Measurements from ENCODE around the gene NFRKB.
"Not testable (repeated sequence)": the region's sequence is repeated elsewhere in the genome, so short reads cannot be mapped to it uniquely, and the experiment has no call there.

The NFRKB gene

DNA sequence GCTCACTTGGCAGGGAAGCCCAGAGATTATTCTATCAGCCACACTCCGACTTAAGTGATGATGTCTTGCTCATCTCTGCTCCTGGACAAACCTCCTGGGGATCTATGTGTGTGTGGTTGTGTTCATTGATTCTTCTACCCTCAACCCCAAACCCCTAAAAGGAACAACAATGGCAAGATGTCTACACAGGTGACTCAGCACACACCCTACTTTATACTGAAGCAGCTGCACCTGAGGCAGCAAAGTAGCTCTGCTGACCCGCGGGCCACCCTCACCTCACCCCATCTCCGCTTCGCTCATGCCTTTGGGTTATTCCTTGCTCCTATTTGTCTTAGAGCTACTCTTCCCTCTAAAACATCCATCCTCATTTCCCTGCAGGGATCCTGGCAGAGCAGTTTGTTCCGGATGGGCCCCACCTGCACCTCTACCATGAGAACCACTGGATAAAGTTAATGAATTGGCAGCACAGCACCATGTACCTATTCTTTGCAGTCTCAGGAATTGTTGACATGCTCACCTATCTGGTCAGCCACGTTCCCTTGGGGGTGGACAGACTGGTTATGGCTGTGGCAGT is 41.1 kb downstream of the NFRKB start:
- H3K36me3 ChIP-seq, result no peaks in the 10 kb centered on the region
- DNase-seq, result no peak

DNA sequence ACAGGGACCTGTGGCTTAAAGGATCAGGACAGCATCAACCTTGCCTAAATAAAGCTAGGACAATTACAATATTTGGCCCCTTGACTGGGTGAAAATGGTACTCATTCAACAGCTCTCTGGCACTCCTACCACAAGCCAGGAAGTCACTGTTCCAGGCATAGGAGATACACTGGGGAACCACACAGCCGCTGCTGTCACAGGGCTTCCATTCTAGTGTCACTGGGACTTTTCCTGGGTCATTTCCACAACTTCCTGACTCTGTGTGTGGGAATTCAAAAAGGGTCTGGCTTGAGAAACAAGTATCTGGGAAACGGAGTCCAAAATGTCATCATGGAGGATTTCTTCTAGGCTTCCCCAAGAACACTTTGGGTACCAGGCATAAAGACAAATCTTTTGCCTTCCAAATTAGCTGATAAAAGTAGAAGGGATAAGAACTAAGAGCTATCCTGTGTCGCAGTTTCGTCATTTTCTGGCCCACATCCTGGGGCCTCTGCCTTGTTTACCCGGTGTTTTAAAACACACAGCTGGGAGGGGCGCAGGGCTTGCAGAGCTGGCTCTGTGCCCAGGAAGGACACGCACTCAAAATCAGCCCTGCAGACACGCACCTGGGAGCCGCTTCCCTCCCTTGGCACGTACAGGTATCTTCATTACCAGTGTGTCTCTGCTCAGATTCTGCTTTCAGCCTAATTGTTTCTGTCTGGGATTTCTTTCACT is 41.7 kb downstream of the NFRKB start:
- TF ChIP-seq, protein P1, sequence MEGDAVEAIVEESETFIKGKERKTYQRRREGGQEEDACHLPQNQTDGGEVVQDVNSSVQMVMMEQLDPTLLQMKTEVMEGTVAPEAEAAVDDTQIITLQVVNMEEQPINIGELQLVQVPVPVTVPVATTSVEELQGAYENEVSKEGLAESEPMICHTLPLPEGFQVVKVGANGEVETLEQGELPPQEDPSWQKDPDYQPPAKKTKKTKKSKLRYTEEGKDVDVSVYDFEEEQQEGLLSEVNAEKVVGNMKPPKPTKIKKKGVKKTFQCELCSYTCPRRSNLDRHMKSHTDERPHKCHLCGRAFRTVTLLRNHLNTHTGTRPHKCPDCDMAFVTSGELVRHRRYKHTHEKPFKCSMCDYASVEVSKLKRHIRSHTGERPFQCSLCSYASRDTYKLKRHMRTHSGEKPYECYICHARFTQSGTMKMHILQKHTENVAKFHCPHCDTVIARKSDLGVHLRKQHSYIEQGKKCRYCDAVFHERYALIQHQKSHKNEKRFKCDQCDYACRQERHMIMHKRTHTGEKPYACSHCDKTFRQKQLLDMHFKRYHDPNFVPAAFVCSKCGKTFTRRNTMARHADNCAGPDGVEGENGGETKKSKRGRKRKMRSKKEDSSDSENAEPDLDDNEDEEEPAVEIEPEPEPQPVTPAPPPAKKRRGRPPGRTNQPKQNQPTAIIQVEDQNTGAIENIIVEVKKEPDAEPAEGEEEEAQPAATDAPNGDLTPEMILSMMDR (IDR thresholded peaks at IDR 0.05; ENCODE audit: low read depth, low read length), result no peak

More for the DNA sequence above, 41.1 kb downstream of the NFRKB start:
- Histone ChIP-seq H3K27me3 (no peaks in the 10 kb centered on the region; the same call in 1 of the 2 replicates), H3K4me3 (ENCODE audit: low read depth, low read length) (no peak overlapping the region), H3K9me3 (no peaks in the 10 kb centered on the region), H3K4me1 (no peaks in the 10 kb centered on the region)
- TF ChIP-seq, protein P1 (IDR thresholded peaks at IDR 0.05; ENCODE audit: low read depth, low read length), result no peak

DNA sequence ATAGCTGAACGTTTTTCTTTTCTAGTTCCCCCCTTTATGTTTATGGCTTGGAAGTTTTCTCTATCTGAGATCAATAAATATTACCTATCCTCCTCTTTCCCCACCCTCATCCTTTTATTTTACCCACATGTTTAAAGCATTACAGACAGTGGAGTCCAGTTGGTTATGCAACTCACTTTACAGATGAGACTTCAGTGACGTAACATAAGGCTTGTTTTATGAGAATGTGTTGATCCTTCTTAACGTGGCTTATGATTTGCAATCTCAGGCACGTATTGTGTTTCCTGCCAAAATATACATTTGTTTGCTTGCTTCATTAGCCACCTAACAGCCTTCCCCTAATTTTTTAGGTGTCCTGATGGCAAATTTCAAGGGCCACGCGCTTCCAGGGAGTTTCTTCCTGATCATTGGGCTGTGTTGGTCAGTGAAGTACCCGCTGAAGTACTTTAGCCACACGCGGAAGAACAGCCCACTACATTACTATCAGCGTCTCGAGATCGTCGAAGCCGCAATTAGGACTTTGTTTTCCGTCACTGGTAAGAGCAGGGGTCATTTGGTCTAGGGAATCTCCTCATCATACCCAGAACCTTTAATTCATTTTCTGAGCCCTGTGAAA is 43.1 kb downstream of the NFRKB start:
- TF ChIP-seq, protein P1 (IDR thresholded peaks at IDR 0.05; ENCODE audit: low read depth, low read length), result no peak
- Histone ChIP-seq H3K4me3 (ENCODE audit: low read depth, low read length) (no peak overlapping the region), H3K27me3 (no peaks in the 10 kb centered on the region; the same call in 1 of the 2 replicates), H3K4me1 (no peaks in the 10 kb centered on the region), H3K9me3 (no peaks in the 10 kb centered on the region), H3K36me3 (no peaks in the 10 kb centered on the region)
- DNase-seq, result no peak

More for the DNA sequence above, 41.7 kb downstream of the NFRKB start:
- H3K4me1 ChIP-seq, result no peaks in the 10 kb centered on the region
- H3K9me3 ChIP-seq, result no peaks in the 10 kb centered on the region
- no peaks in the 10 kb centered on the region for H3K36me3 ChIP-seq
- H3K27me3 ChIP-seq, result no peaks in the 10 kb centered on the region; the same call in 1 of the 2 replicates
- DNase-seq, result no peak
- H3K4me3 ChIP-seq (ENCODE audit: low read depth, low read length), result no peak overlapping the region

DNA sequence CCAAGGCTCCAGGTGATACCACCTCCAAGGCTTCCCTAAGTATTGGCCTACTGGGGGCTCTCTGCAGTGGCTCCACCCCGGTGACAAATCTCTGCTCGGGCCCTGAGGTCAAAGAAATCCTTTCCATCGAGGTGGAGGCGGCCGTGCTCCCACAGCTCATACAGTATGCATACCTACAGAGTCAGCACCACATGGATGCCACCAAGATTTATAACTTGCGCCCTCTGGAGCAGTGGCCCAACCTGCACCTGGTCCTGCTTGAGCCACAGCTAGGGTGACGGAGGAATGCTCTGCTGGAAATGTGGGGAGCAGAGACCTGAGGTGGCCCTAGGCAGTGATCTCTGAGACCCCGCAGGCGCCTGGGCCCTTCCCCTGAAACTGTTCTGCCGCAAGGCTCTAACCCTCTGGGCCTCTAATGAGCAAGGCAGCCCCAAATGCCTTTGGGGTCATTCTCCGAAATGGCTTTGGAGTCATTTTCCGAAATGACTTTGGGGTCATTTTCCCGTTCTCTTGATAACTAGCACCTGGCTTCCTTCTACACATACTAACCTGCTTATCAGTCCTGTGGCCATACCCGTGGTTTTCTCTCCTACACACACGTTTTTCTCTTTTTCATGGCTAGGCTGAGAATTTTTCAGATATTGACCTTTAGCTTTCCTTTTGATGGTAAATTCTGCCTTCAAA is 45.8 kb downstream of the NFRKB start:
- H3K36me3 ChIP-seq, result no peaks in the 10 kb centered on the region
- TF ChIP-seq, protein P1 (IDR thresholded peaks at IDR 0.05; ENCODE audit: low read depth, low read length), result no peak
- no peak overlapping the region for H3K4me3 ChIP-seq (ENCODE audit: low read depth, low read length)
- DNase-seq, result no peak
- no peaks in the 10 kb centered on the region for H3K4me1 ChIP-seq
- H3K9me3 ChIP-seq, result no peaks in the 10 kb centered on the region
- H3K27me3 ChIP-seq, result no peaks in the 10 kb centered on the region; the same call in 1 of the 2 replicates

DNA sequence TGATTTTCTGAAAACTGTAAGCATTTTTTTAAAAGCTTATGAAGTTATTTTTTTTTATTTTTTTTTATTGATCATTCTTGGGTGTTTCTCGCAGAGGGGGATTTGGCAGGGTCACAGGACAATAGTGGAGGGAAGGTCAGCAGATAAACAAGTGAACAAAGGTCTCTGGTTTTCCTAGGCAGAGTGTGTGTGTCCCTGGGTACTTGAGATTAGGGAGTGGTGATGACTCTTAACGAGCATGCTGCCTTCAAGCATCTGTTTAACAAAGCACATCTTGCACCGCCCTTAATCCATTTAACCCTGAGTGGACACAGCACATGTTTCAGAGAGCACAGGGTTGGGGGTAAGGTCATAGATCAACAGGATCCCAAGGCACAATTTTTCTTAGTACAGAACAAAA is 48.0 kb downstream of the NFRKB start:
- not testable (repeated sequence) for H3K36me3 ChIP-seq; DNase-seq; H3K27me3 ChIP-seq; H3K9me3 ChIP-seq; H3K4me1 ChIP-seq; H3K4me3 ChIP-seq (ENCODE audit: low read depth, low read length)

DNA sequence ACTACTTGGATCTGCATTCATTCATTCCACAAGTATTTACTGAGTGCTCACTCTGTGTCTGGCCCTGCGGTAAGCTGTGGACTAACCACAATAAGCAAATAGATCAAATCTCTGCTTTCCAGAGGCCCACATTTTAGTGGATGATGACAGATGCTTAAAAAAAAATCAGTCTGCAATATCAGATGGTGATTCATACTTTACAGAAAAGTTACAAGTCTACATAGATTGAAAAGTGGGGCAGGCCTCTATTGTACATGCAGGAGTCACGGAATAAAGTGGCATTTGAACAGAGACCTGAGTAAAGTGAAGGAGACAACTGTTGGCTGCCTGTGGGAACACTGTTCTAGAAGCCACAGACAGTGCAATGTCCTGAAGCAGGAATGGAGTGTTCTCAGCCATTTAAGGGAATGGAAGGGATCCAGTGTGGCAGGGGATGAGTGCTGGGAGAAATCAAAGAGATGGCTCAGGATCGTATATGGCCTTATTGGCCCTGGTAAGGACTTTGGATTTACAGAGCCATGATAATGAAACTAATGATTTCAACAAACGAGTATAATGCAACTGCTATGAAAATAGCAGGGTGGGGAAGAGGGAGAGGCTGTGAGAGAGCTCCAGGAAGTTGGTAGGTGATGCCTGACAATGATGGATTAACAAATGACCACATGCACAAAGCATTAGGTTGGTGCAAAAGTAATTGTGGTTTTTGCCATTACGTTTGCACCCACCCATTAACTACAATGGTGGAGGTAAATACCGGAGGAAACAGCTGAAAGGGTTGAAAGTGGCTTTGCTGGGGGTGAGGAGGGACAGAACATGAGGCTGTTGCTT is 48.7 kb downstream of the NFRKB start:
- Histone ChIP-seq H3K9me3 (no peaks in the 10 kb centered on the region), H3K4me1 (no peaks in the 10 kb centered on the region), H3K4me3 (ENCODE audit: low read depth, low read length) (no peak overlapping the region), H3K36me3 (no peaks in the 10 kb centered on the region), H3K27me3 (no peaks in the 10 kb centered on the region; the same call in 1 of the 2 replicates)
- no peak for DNase-seq
- TF ChIP-seq, protein P1 (IDR thresholded peaks at IDR 0.05; ENCODE audit: low read depth, low read length), result no peak
